Kidney (tissue), 14 donors: Measurements from ENCODE around the gene CCDC170. TPM values are rescaled to one million over a fixed set of nuclear protein-coding genes. Genes with fewer than 3 reads are reported as not detected.
"Not testable (repeated sequence)": the region's sequence is repeated elsewhere in the genome, so short reads cannot be mapped to it uniquely, and the experiment has no call there.

Experiments
- DNase-seq, 5 donors: peaks; one replicate each; pipeline ENCODE4 v3.0.0-alpha.2; 2013 to 2020
- FAIRE-seq: peaks from 2 replicates; lab custom pipeline; 2012; peaks lifted over from hg19 to GRCh38; lab: Jason Lieb, UNC
- H3K27ac ChIP-seq, 2 donors: one replicate each; pipeline ENCODE4 v1.7.0; 2013; ENCODE audit warnings: low read depth in 2 of 2, low read length in 2 of 2, inconsistent platforms in 1 of 2
- H3K27me3 ChIP-seq: one replicate; pipeline ENCODE4 v1.7.1; 2013; ENCODE audit warnings: low read length, inconsistent platforms; ENCODE audit not compliant: control insufficient read depth, insufficient read depth
- H3K36me3 ChIP-seq, 3 donors: one replicate each; pipeline versions ENCODE4 v1.7.0 to v1.7.1; 2013; ENCODE audit warnings: low read length in 3 of 3, control low read depth in 1 of 3, inconsistent platforms in 1 of 3; ENCODE audit not compliant: insufficient read depth in 3 of 3, control insufficient read depth in 2 of 3
- H3K4me1 ChIP-seq, 3 donors: one replicate each; pipeline versions ENCODE4 v1.7.0 to v1.7.1; 2013; ENCODE audit warnings: low read length in 3 of 3, inconsistent platforms in 1 of 3, low read depth in 1 of 3; ENCODE audit not compliant: control insufficient read depth in 2 of 3, insufficient read depth in 2 of 3
- H3K4me3 ChIP-seq, 3 donors: one replicate each; pipeline versions ENCODE4 v1.7.0 to v1.8.1; 2013; ENCODE audit warnings: low read length in 3 of 3, control low read depth in 1 of 3, inconsistent platforms in 1 of 3
- H3K9ac ChIP-seq, 3 donors: one replicate each; pipeline versions ENCODE4 v1.7.0 to v1.7.1; 2013; ENCODE audit warnings: low read length in 3 of 3, control low read depth in 1 of 3, inconsistent platforms in 1 of 3
- H3K9me3 ChIP-seq, 3 donors: one replicate each; pipeline versions ENCODE4 v1.7.0 to v1.7.1; 2013; ENCODE audit warnings: low read length in 3 of 3, control low read depth in 1 of 3, inconsistent platforms in 1 of 3; ENCODE audit not compliant: control insufficient read depth in 2 of 3, insufficient read depth in 1 of 3
- CTCF ChIP-seq: IDR thresholded peaks from 3 replicates; pipeline ENCODE4 v1.5.1; 2012; ENCODE audit warnings: mild to moderate bottlenecking, moderate library complexity, borderline replicate concordance; ENCODE audit not compliant: insufficient read depth; ENCODE audit errors: extremely low read depth
- intact Hi-C: fragments of 100-400 bp; cut with DNase I; formaldehyde crosslinking; loops from one replicate; pipeline ENCODE4 v1.11.1; 2022
- polyA plus RNA-seq: library from polyadenylated mRNA; stranded (reverse); fragments of 350-450 nt; fragmentation: Illumina TruSeq; extraction: RNeasy Lipid Tissue Mini Kit (QIAGEN cat#74804); gene quantifications from one replicate; pipeline ENCODE4 v1.2.3, GENCODE V29; 2014; ENCODE audit warnings: low read depth, low replicate concordance; ENCODE audit not compliant: insufficient read depth
- total RNA-seq: library from RNA; stranded (reverse); fragmentation: NEBNext Ultra II Directional; extraction: Animal tissue kit (Norgen Biotek cat#: 25700); gene quantifications from one replicate; pipeline ENCODE4 v1.2.1, GENCODE V29; 2021
- donor health status: control.
- donor health status: control.
- donor health status: control.
- donor health status: control.
- donor health status: control.
- donor health status: DM: yes; HTN: yes; CAD: no.
- donor health status: Normal renal cell carcinoma (clear cell type).

CCDC170 gene
- total and polyA plus RNA-seq, 2 donors from 2014 or later: 0.34 to 2.1 TPM

DNA sequence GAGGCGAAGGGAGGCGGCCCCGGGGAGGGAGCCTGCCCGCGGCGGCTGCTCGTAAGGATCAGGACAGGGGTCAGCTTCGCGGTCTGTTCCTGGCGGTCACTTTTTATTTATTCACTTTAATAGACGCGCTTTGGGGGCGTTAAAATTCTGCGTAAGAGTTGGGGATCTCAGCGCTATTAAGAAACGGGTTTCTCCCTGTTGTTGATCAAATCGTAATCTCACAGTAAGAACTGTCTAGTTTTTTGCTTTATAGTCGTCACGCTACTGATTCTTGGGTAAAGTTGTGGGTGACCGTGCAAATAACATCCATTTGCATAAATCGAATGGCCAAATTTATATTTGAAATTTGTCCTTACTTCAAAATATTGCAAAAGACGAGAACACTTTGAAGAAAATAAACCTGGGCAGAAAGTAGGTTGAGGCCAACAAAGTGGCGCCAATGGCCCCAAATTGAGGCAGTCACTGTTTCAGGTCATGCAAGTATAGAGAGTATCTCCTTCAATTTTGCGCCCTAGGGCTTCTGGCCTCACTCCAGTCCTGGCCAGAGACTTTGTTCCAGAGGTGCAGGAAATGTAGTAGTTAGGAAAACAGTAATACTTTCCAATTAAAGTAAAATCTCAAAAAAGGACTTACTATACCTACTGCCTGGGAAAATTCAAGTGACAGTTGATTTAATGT lies 40.9 kb upstream of the CCDC170 start:
- Histone ChIP-seq H3K27ac (peak overlapping the region; percentile 83 to 90), H3K4me1 (peaks cover 0 to 11% (median 3%) of the 10 kb centered on the region in 3 donors), H3K9me3 (no peaks in the 10 kb centered on the region), H3K9ac (peak overlapping the region; percentile 81 to 93 (median 87)), H3K4me3 (peak overlapping the region; percentile 91 to 95 (median 93)), H3K27me3 (no peaks in the 10 kb centered on the region), H3K36me3 (peaks cover 0 to 3% (median 0%) of the 10 kb centered on the region in 3 donors)
- FAIRE-seq (no peak), DNase-seq (peak in 3 of 5 donors; percentile 23 to 54 (median 42))
- TF ChIP-seq CTCF: no peak
- intact Hi-C loops: no loop called here

DNA sequence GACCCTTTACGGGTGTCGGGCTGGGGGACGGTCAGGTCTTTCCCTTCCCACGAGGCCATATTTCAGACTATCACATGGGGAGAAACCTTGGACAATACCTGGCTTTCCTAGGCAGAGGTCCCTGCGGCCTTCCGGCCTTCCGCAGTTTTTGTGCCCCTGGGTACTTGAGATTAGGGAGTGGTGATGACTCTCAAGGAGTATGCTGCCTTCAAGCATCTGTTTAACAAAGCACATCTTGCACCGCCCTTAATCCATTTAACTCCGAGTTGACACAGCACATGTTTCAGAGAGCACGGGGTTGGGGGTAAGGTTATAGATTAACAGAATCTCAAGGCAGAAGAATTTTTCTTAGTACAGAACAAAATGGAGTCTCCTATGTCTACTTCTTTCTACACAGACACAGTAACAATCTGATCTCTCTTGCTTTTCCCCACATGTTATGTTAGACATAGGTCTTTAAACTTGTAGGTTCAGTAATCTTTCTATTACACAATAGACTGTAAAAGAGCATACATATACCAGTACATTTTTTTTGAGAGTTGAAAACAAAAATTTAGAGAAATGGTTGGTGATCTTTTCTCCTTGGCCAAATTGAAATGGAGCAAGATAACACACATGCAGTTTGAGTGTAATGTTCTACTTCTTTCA lies 37.9 kb upstream of the CCDC170 start:
- H3K4me3 ChIP-seq, intact Hi-C loops, H3K36me3 ChIP-seq, H3K27me3 ChIP-seq, FAIRE-seq, H3K27ac ChIP-seq, H3K9me3 ChIP-seq, H3K9ac ChIP-seq: not testable (repeated sequence)
- H3K4me1 ChIP-seq: peaks cover 0 to 11% (median 3%) of the 10 kb centered on the region in 3 donors
- peak in 1 of 5 donors; percentile 6 for DNase-seq

DNA sequence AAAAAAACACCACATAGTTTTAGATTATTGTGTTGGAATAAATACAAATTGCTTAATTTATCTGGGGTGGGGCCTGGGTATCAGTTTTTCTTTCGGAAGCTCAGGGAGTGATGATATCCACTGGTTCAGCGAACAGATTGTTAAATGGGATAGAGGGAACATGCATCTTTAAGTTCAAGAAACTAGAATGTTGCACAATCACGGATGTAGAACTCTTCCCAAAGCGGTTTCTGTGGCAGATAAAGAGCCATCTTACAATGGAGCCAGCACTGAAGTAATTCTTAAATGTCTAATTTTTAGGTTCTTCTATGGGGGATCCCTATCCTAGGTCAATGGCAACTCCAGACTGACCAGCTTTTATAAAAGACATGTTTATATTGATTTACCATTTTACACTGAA lies 32.1 kb upstream of the CCDC170 start:
- H3K9me3 ChIP-seq: no peaks in the 10 kb centered on the region
- FAIRE-seq (no peak), DNase-seq (no peak)
- H3K36me3 ChIP-seq: peaks cover 4 to 19% (median 17%) of the 10 kb centered on the region in 3 donors
- no peaks in the 10 kb centered on the region for H3K27me3 ChIP-seq
- no peak overlapping the region for H3K27ac ChIP-seq
- intact Hi-C loops: no loop called here
- H3K4me1 ChIP-seq: peaks cover 0 to 3% (median 3%) of the 10 kb centered on the region in 3 donors
- H3K9ac ChIP-seq: no peak overlapping the region
- no peak overlapping the region for H3K4me3 ChIP-seq
- TF ChIP-seq CTCF: no peak

GRCh38 chr6:151464702-151465101 lies 29.1 kb upstream of the CCDC170 start:
- no peaks in the 10 kb centered on the region for H3K27me3 ChIP-seq
- no peaks in the 10 kb centered on the region for H3K4me1 ChIP-seq
- DNase-seq (no peak), FAIRE-seq (no peak)
- no peak overlapping the region for H3K27ac ChIP-seq
- no peak overlapping the region for H3K4me3 ChIP-seq
- intact Hi-C loops: no loop called here
- H3K9me3 ChIP-seq: no peaks in the 10 kb centered on the region
- no peak overlapping the region for H3K9ac ChIP-seq
- peaks cover 4 to 12% (median 11%) of the 10 kb centered on the region in 3 donors for H3K36me3 ChIP-seq
- no peak for TF ChIP-seq CTCF
